Uterus (tissue), 4 donors: ENCODE results near the gene OVAAL. TPM values are rescaled to one million over a fixed set of nuclear protein-coding genes. Genes with fewer than 3 reads are reported as not detected.

Source experiments
- DNase-seq, 2 donors: peaks; one replicate each; pipeline ENCODE4 v3.0.0-alpha.2; 2019 to 2020
- H3K27ac ChIP-seq, 2 donors: fragments of 200-600 bp; sonication (generic); 1 replicate in 1 of 2; 2 replicates in 1 of 2; pipeline ENCODE4 v1.5.1; 2016 to 2018
- H3K27me3 ChIP-seq, 2 donors: fragments of 200-600 bp; sonication (generic); one replicate each; pipeline ENCODE4 v1.5.1; 2018 to 2019; ENCODE audit warnings: control low read depth in 1 of 2
- H3K36me3 ChIP-seq, 2 donors: fragments of 200-600 bp; sonication (generic); one replicate each; pipeline ENCODE4 v1.5.1; 2019; ENCODE audit warnings: control low read depth in 1 of 2
- H3K4me1 ChIP-seq, 2 donors: fragments of 200-600 bp; sonication (generic); one replicate each; pipeline ENCODE4 v1.5.1; 2018 to 2019; ENCODE audit warnings: control low read depth in 1 of 2
- H3K4me3 ChIP-seq, 2 donors: fragments of 200-600 bp; sonication (generic); 1 replicate in 1 of 2; 2 replicates in 1 of 2; pipeline ENCODE4 v1.5.1; 2018 to 2019; ENCODE audit warnings: mild to moderate bottlenecking in 1 of 2
- H3K9me3 ChIP-seq, 2 donors: fragments of 200-600 bp; sonication (generic); one replicate each; pipeline ENCODE4 v1.5.1; 2019; ENCODE audit warnings: control low read depth in 1 of 2
- POLR2A ChIP-seq, 2 donors: fragments of 450-650 bp; IDR thresholded peaks; one replicate each; pipeline ENCODE4 v1.6.1; 2016; ENCODE audit warnings: antibody characterized with exemption in 2 of 2, mild to moderate bottlenecking in 1 of 2, moderate library complexity in 1 of 2
- intact Hi-C: fragments of 100-400 bp; cut with DNase I; formaldehyde crosslinking; loops from one replicate; pipeline ENCODE4 v1.15.1; 2023; ENCODE audit warnings: low total_unique reads
- total RNA-seq, 4 donors: library from RNA; depleted of rRNA in 3 of 4; stranded (reverse); fragments of >200 nt in 3 of 4; gene quantifications; one replicate each; pipeline versions ENCODE4 v1.1.0 to v1.2.4, GENCODE V29; 2014 to 2023
- TF ChIP-seq, protein P1 (sequence below), 4 experiments: fragments of 200-600 bp in 2 of 4; fragments of 450-650 bp in 2 of 4; sonication (generic) in 2 of 4; IDR thresholded peaks; one replicate each; pipeline ENCODE4 v1.5.1; 2016 to 2019; ENCODE audit warnings: antibody characterized with exemption in 4 of 4, mild to moderate bottlenecking in 2 of 4, moderate library complexity in 1 of 4
- donor health status: DM: yes; HTN: yes; CAD: no.

The OVAAL gene
- total RNA-seq, 4 donors from 2014 or later = not detected

DNA sequence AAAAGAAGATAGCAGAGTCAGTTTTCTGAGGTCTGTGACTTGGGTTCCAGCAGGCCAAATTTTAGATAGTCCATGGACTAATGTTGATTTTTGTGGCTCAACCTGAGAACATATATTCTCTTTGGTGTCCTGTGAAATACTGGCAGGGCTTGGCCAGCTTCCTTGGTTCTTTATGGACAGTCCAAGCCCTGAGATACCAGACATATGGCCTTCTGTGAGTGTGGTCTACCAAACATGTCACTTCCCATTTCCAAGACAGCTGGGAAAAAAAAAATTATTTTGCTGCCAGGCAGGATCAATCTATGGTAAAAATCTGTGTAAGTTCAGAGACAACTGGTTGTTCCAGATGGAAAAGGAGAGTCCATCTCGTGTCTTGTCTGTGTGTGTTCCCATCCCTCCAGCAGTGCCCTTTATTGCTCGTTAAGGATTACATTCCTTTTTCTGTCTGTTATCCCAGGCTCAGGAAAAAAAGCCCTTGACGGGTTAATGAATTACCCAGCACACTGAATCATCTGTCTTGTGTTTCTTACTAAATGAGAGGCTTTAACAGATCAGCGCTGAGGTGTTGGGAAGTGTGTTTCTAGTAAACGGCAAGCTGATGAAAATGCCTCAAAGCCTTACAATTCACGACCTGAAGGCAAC is 39.7 kb downstream of the OVAAL start:
- Histone ChIP-seq H3K27ac (no peak overlapping the region), H3K36me3 (no peaks in the 10 kb centered on the region), H3K4me3 (no peak overlapping the region), H3K9me3 (no peaks in the 10 kb centered on the region), H3K4me1 (no peaks in the 10 kb centered on the region), H3K27me3 (no peaks in the 10 kb centered on the region)
- no peak for DNase-seq
- no peak for TF ChIP-seq POLR2A (IDR thresholded peaks at IDR 0.05)
- TF ChIP-seq, protein P1, sequence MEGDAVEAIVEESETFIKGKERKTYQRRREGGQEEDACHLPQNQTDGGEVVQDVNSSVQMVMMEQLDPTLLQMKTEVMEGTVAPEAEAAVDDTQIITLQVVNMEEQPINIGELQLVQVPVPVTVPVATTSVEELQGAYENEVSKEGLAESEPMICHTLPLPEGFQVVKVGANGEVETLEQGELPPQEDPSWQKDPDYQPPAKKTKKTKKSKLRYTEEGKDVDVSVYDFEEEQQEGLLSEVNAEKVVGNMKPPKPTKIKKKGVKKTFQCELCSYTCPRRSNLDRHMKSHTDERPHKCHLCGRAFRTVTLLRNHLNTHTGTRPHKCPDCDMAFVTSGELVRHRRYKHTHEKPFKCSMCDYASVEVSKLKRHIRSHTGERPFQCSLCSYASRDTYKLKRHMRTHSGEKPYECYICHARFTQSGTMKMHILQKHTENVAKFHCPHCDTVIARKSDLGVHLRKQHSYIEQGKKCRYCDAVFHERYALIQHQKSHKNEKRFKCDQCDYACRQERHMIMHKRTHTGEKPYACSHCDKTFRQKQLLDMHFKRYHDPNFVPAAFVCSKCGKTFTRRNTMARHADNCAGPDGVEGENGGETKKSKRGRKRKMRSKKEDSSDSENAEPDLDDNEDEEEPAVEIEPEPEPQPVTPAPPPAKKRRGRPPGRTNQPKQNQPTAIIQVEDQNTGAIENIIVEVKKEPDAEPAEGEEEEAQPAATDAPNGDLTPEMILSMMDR (IDR thresholded peaks at IDR 0.05) = no peak
- intact Hi-C loops = no loop called here

DNA sequence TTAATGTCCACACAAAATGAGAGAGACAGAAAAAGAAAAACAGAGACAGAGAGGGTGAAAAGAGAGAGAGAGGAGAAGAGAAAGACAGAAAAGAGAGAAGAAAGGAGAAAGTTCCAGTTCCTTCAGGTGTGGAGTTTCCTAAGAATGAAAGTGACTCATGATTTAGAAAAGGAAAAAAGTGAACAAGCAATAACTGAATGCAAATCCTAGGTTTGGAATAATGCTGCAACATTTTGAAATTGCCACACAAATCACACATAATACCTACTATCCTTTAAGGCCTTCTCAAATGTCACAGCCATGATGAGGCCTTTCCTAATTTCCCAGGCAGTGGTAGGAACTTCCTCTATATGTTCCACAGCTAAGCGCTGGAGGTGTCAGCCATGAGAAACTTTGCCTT is 41.6 kb downstream of the OVAAL start:
- Histone ChIP-seq H3K27me3 (no peaks in the 10 kb centered on the region), H3K4me1 (no peaks in the 10 kb centered on the region), H3K9me3 (no peaks in the 10 kb centered on the region), H3K36me3 (no peaks in the 10 kb centered on the region), H3K4me3 (no peak overlapping the region), H3K27ac (no peak overlapping the region)
- DNase-seq = no peak
- intact Hi-C loops = no loop called here
- no peak for TF ChIP-seq POLR2A (IDR thresholded peaks at IDR 0.05)
- TF ChIP-seq, protein P1 (IDR thresholded peaks at IDR 0.05) = no peak

GRCh38 chr1:180601512-180601911 is 42.7 kb downstream of the OVAAL start:
- Histone ChIP-seq H3K4me3 (no peak overlapping the region), H3K9me3 (no peaks in the 10 kb centered on the region), H3K36me3 (no peaks in the 10 kb centered on the region), H3K27ac (no peak overlapping the region), H3K4me1 (no peaks in the 10 kb centered on the region), H3K27me3 (no peaks in the 10 kb centered on the region)
- intact Hi-C loops = no loop called here
- no peak for DNase-seq
- TF ChIP-seq, protein P1 (IDR thresholded peaks at IDR 0.05) = no peak
- no peak for TF ChIP-seq POLR2A (IDR thresholded peaks at IDR 0.05)

- Histone ChIP-seq H3K4me3 (no peak overlapping the region), H3K27me3 (no peaks in the 10 kb centered on the region), H3K36me3 (no peaks in the 10 kb centered on the region), H3K4me1 (no peaks in the 10 kb centered on the region), H3K27ac (no peak overlapping the region), H3K9me3 (no peaks in the 10 kb centered on the region)
- DNase-seq = no peak
- intact Hi-C loops = no loop called here
- TF ChIP-seq, protein P1 (IDR thresholded peaks at IDR 0.05) = no peak
- no peak for TF ChIP-seq POLR2A (IDR thresholded peaks at IDR 0.05)
Measured at GRCh38 chr1:180603223-180603849, 44.6 kb downstream of the OVAAL start.

DNA sequence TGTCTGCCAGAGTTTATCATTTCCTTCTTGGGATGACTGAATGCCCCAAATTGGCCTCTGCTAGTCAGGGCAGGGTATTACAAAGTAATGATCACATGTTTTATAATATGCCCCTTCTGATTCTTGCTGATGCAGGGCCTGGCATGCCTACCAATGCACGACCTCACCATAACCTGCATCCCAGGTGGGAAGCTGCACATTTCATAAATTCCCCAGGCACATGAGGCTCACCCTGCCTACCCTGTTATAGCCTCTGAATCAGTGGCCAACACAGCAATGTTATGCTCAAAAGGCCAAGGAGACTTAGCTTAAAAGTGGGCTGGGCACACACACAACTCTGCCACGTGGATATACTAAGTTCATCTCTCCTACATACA is 45.1 kb downstream of the OVAAL start:
- Histone ChIP-seq H3K27ac (no peak overlapping the region), H3K9me3 (no peaks in the 10 kb centered on the region), H3K4me3 (no peak overlapping the region), H3K36me3 (no peaks in the 10 kb centered on the region), H3K27me3 (no peaks in the 10 kb centered on the region), H3K4me1 (no peaks in the 10 kb centered on the region)
- DNase-seq = no peak
- TF ChIP-seq, protein P1 (IDR thresholded peaks at IDR 0.05) = no peak
- intact Hi-C loops = no loop called here
